HepG2 (cell line): Measurements from ENCODE around the gene RTEL1. TPM values are rescaled to one million over a fixed set of nuclear protein-coding genes. Genes with fewer than 3 reads are reported as not detected.

Experiments
- BRCA1 ChIP-seq: sonication (generic); formaldehyde crosslinking; IDR thresholded peaks from 2 replicates; pipeline ENCODE4 v1.4.0; 2020; ENCODE audit warnings: missing genetic modification reagents
- DMTF1 ChIP-seq: sonication (generic); formaldehyde crosslinking; IDR thresholded peaks from 2 replicates; pipeline ENCODE4 v1.4.0; 2020; ENCODE audit warnings: mild to moderate bottlenecking, missing genetic modification reagents
- GABPB1 ChIP-seq: IDR thresholded peaks from 2 replicates; pipeline ENCODE4 v1.6.1; 2016; ENCODE audit warnings: mild to moderate bottlenecking, missing genetic modification reagents, moderate library complexity, missing compliant biosample characterization
- KDM6A ChIP-seq: IDR thresholded peaks from 2 replicates; pipeline ENCODE4 v1.6.1; 2016; ENCODE audit warnings: low read depth
- KLF12 ChIP-seq: sonication (generic); formaldehyde crosslinking; IDR thresholded peaks from 2 replicates; pipeline ENCODE4 v1.4.0; 2020; ENCODE audit warnings: missing genetic modification reagents, borderline replicate concordance
- LCORL ChIP-seq, 2 experiments: fragments of 450-650 bp in 1 of 2; sonication (generic) in 1 of 2; formaldehyde crosslinking in 1 of 2; IDR thresholded peaks; 2 replicates each; pipeline versions ENCODE4 v1.5.0 to v1.6.1; 2017 to 2020; ENCODE audit warnings: antibody characterized with exemption in 1 of 2, missing genetic modification reagents in 1 of 2
- NR1H2 ChIP-seq: sonication (generic); formaldehyde crosslinking; IDR thresholded peaks from 2 replicates; pipeline ENCODE4 v1.8.1; 2022; ENCODE audit warnings: low read depth, missing genetic modification reagents, borderline replicate concordance
- PHF20 ChIP-seq: sonication (generic); formaldehyde crosslinking; IDR thresholded peaks from 2 replicates; pipeline ENCODE4 v1.5.0; 2020; ENCODE audit warnings: mild to moderate bottlenecking, missing genetic modification reagents
- ZBTB21 ChIP-seq: sonication (generic); formaldehyde crosslinking; IDR thresholded peaks from 2 replicates; pipeline ENCODE4 v1.4.0; 2020; ENCODE audit warnings: missing genetic modification reagents
- ZFP36L2 ChIP-seq: sonication (generic); formaldehyde crosslinking; IDR thresholded peaks from 2 replicates; pipeline ENCODE4 v1.4.0; 2020; ENCODE audit warnings: missing genetic modification reagents
- ZNF124 ChIP-seq: sonication (generic); formaldehyde crosslinking; IDR thresholded peaks from 2 replicates; pipeline ENCODE4 v1.4.0; 2020; ENCODE audit warnings: missing genetic modification reagents
- ZNF44 ChIP-seq: sonication (generic); formaldehyde crosslinking; IDR thresholded peaks from 2 replicates; pipeline ENCODE4 v1.5.1; 2020; ENCODE audit warnings: mild to moderate bottlenecking, missing genetic modification reagents
- ZNF557 ChIP-seq: sonication (generic); formaldehyde crosslinking; IDR thresholded peaks from 2 replicates; pipeline ENCODE4 v1.4.0; 2020; ENCODE audit warnings: missing genetic modification reagents
- ZNF740 ChIP-seq: sonication (generic); formaldehyde crosslinking; IDR thresholded peaks from 2 replicates; pipeline ENCODE4 v1.4.0; 2020; ENCODE audit warnings: missing genetic modification reagents
- polyA plus RNA-seq, 8 experiments: library from polyadenylated mRNA; depleted of rRNA in 3 of 8; stranded (reverse) in 7 of 8; unstranded in 1 of 8; fragments of >200 nt; fragmentation: Illumina TruSeq in 4 of 8; extraction: Trizol in 4 of 8; gene quantifications; 2 replicates each; pipeline versions ENCODE4 v1.2.1 to v1.2.3, GENCODE V29; 2011 to 2016; ENCODE audit warnings: low read depth in 4 of 8, missing spikeins in 1 of 8, mixed read lengths in 1 of 8; ENCODE audit not compliant: insufficient read depth in 1 of 8
- total RNA-seq, 5 experiments: library from RNA; depleted of rRNA; stranded (reverse); fragments of >200 nt; fragmentation: Illumina TruSeq; extraction: Trizol; gene quantifications; 2 replicates each; pipeline ENCODE4 v1.2.3, GENCODE V29; 2016; ENCODE audit warnings: low read depth in 1 of 5
- TF ChIP-seq, protein P1 (sequence below): IDR thresholded peaks from 2 replicates; pipeline ENCODE4 v1.6.1; 2016; ENCODE audit warnings: low read depth, borderline replicate concordance
- TF ChIP-seq, protein P2 (sequence below): IDR thresholded peaks from 2 replicates; pipeline ENCODE4 v1.6.1; 2016; ENCODE audit warnings: low read depth
- TF ChIP-seq, protein P3 (sequence below): sonication (generic); formaldehyde crosslinking; IDR thresholded peaks from 2 replicates; pipeline ENCODE4 v1.5.1; 2020; ENCODE audit warnings: missing genetic modification reagents, mild to moderate bottlenecking, borderline replicate concordance
- TF ChIP-seq, protein P4 (sequence below): sonication (generic); formaldehyde crosslinking; IDR thresholded peaks from 2 replicates; pipeline ENCODE4 v1.9.0; 2022; ENCODE audit warnings: low read depth, missing genetic modification reagents
- TF ChIP-seq, protein P5 (sequence below): sonication (generic); formaldehyde crosslinking; IDR thresholded peaks from 2 replicates; pipeline ENCODE4 v1.5.1; 2020; ENCODE audit warnings: mild to moderate bottlenecking, missing genetic modification reagents, borderline replicate concordance

Gene RTEL1
- total and polyA plus RNA-seq, 2 of the 13 experiments (the other 11 are each of a cell fraction or from before 2014, with no cell fraction given) = 21.8 to 36.4 TPM

GRCh38 chr20:63734946-63735858, 77.1 kb downstream of the RTEL1 start (continued):
- no peak for TF ChIP-seq ZNF557 (CRISPR knock-in tag)
- no peak for TF ChIP-seq ZNF740 (CRISPR knock-in tag)
- no peak for TF ChIP-seq KDM6A
- TF ChIP-seq NR1H2 (CRISPR knock-in tag) = no peak
- TF ChIP-seq GABPB1 = peak; percentile 3; the same call in 1 of the 2 replicates
- TF ChIP-seq ZNF124 (CRISPR knock-in tag) = no peak
- TF ChIP-seq, protein P1, sequence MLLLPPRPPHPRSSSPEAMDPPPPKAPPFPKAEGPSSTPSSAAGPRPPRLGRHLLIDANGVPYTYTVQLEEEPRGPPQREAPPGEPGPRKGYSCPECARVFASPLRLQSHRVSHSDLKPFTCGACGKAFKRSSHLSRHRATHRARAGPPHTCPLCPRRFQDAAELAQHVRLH (CRISPR knock-in tag) = no peak
- TF ChIP-seq, protein P2, sequence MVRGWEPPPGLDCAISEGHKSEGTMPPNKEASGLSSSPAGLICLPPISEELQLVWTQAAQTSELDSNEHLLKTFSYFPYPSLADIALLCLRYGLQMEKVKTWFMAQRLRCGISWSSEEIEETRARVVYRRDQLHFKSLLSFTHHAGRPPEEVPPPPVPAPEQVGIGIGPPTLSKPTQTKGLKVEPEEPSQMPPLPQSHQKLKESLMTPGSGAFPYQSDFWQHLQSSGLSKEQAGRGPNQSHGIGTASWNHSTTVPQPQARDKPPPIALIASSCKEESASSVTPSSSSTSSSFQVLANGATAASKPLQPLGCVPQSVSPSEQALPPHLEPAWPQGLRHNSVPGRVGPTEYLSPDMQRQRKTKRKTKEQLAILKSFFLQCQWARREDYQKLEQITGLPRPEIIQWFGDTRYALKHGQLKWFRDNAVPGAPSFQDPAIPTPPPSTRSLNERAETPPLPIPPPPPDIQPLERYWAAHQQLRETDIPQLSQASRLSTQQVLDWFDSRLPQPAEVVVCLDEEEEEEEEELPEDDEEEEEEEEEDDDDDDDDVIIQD = no peak
- TF ChIP-seq PHF20 (CRISPR knock-in tag) = no peak
- no peak for TF ChIP-seq KLF12
- TF ChIP-seq, protein P3, sequence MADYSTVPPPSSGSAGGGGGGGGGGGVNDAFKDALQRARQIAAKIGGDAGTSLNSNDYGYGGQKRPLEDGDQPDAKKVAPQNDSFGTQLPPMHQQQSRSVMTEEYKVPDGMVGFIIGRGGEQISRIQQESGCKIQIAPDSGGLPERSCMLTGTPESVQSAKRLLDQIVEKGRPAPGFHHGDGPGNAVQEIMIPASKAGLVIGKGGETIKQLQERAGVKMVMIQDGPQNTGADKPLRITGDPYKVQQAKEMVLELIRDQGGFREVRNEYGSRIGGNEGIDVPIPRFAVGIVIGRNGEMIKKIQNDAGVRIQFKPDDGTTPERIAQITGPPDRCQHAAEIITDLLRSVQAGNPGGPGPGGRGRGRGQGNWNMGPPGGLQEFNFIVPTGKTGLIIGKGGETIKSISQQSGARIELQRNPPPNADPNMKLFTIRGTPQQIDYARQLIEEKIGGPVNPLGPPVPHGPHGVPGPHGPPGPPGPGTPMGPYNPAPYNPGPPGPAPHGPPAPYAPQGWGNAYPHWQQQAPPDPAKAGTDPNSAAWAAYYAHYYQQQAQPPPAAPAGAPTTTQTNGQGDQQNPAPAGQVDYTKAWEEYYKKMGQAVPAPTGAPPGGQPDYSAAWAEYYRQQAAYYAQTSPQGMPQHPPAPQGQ = no peak
- TF ChIP-seq LCORL (IDR thresholded peaks at IDR 0.05) = no peak
- TF ChIP-seq LCORL (CRISPR knock-in tag; IDR thresholded peaks at IDR 0.05) = no peak
- no peak for TF ChIP-seq ZBTB21
- TF ChIP-seq ZFP36L2 (CRISPR knock-in tag) = no peak
- TF ChIP-seq, protein P4, sequence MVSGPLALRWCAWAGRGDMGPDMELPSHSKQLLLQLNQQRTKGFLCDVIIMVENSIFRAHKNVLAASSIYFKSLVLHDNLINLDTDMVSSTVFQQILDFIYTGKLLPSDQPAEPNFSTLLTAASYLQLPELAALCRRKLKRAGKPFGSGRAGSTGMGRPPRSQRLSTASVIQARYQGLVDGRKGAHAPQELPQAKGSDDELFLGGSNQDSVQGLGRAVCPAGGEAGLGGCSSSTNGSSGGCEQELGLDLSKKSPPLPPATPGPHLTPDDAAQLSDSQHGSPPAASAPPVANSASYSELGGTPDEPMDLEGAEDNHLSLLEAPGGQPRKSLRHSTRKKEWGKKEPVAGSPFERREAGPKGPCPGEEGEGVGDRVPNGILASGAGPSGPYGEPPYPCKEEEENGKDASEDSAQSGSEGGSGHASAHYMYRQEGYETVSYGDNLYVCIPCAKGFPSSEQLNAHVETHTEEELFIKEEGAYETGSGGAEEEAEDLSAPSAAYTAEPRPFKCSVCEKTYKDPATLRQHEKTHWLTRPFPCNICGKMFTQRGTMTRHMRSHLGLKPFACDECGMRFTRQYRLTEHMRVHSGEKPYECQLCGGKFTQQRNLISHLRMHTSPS (CRISPR knock-in tag) = peak; percentile 78
- 0 out of 2 replicates have a peak, but pooled peaks have one; percentile 14 for TF ChIP-seq ZNF44
- TF ChIP-seq, protein P5, sequence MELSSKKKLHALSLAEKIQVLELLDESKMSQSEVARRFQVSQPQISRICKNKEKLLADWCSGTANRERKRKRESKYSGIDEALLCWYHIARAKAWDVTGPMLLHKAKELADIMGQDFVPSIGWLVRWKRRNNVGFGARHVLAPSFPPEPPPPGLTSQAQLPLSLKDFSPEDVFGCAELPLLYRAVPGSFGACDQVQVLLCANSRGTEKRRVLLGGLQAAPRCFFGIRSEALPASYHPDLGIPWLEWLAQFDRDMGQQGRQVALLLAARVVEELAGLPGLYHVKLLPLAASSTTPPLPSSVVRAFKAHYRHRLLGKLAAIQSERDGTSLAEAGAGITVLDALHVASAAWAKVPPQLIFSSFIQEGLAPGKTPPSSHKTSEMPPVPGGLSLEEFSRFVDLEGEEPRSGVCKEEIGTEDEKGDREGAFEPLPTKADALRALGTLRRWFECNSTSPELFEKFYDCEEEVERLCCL (CRISPR knock-in tag) = no peak
- no peak for TF ChIP-seq BRCA1
- no peak for TF ChIP-seq DMTF1 (CRISPR knock-in tag)
